HG02884 (cell line): ENCODE measurements around the gene CDKN1B.

Experiments used
- ATAC-seq: cut with Tn5 transposase; IDR thresholded peaks from one replicate; pipeline ENCODE4 v1.9.1; 2021; ENCODE audit warnings: mild to moderate bottlenecking, moderate library complexity; ENCODE audit not compliant: unreplicated experiment

Gene CDKN1B

DNA sequence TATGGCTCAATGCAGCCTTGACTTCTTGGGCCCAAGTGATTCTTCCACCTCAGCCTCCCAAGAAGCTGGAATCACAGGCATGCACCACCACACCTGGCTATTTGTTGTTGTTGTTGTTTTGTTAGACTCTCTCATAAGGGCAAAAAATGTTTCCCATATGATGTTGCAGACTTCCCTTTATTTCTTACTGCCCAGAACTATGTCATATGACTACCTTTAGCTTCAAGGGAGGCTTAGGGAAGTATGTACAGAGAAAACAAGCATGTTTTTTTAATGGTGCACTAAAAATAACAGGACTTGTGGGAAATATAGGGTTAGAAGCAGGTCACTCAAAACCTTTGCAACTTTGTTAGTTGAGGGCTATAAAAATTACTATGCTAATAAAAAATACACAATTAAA is 16.9 kb upstream of the CDKN1B start:
- ATAC-seq = no peak

DNA sequence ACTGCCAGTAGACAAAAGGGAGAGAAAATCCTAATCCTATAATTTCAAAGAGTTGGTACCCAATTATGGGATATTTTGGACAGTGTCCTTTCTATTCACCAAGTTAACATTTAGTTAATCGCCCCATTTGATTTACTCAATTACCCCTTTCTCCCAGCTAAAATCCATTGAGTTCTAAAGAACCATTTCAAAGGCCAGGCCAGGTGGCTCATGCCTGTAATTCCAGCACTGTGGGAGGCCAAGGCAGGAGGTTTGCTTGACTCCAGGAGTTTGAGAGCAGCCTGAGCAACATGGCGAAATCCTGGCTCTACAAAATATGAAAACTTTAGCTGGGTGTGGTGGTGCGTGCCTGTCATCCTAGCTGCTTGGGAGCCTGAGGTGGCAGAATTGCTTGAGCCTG is 15.7 kb upstream of the CDKN1B start:
- no peak for ATAC-seq

DNA sequence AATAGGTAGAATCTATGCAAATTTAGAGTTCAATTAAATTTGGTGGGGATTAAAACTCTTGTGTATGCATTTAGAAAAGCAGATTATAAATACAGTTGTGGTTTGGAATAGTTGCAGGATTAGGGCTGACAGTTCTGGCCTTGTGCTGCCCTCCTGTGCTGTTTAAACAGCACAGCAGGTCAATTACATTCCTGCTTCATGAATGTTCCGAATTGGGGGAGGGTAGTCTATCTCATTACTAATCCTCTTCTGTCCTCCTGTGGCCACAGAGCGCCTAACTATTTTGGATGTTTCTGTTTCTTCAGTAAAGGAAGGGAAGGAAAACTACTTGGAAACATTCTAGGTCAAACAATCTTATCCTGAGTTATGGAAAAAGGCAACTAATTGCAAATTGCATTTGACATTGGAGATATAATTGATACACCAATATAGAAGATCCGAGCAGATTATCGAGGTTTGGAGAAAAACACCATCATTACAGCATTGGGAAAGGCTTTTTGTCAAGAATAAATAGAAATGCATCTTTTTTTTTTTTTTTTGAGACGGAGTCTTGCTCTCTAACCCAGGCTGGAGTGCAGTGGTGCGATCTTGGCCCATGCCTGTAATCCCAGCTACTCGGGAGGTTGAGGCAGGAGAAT is 12.5 kb upstream of the CDKN1B start:
- no peak for ATAC-seq

DNA sequence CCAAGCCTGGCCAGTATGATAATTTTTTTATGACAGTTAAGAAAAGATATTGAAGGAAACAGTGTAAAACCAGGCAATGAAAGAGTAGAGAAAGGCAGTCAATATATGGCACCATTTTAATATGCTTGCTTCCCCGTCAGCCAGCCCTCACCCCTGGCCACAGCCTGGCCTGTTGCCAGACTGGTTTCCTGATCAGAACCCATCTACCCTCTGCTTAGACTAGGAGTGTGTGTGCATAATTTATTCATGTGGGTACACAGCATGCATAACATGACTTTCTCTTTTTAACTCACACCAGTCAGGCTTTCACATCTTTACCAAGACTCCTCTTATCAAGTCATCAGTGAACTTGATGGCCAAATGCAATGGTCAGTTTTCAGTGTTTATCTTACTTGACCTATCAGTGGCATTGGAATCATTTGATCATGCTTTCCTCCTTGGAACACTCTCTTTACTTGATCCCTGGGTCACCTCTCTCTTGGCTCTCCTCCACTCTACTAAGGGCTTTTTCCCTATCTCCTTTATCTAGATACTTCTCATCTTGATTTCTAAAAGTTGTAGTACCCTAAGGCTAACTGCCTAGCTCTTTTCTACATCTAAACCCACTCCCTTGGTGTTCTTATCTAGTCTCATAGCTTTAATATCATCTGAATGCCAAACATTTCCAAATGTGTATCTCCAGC is 11.2 kb upstream of the CDKN1B start:
- no peak for ATAC-seq

GRCh38 chr12:12713932-12714275 is 3.3 kb upstream of the CDKN1B start:
- no peak for ATAC-seq

DNA sequence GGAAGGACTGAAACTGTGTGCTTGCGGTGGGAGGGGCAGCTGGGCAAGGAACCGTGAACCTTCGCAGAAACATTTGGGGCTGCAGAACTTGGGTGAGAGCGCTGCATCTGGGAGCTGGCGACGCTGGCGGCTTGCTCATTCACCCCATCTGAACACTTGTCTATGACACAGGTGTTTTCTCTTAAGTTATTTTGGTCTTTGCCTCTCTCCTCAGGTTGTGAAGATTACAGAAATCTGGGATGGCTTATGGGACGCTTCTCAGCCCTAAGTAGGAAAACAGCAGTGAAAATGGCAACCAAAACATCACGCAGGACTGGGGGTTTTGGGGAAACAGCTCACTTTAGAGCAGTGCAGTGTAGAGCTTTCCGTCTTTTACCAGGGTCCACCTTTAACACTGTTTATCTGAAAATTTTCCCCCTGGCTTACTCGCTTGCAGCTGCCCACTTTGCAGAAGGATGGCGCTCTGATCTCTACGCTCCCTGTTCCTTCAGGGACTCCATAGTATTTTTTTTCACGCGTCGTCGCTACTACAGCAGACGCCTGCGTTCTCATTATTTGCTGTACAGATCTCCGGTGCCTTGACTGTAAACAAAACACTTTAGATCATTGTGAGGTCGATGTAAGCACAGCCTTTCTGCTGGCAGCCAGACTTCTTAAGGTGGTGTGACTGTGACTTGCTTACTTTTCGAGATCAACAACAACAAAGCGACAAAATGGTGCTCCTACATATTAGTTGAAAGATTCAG is 2.7 kb upstream of the CDKN1B start:
- ATAC-seq = no peak

DNA sequence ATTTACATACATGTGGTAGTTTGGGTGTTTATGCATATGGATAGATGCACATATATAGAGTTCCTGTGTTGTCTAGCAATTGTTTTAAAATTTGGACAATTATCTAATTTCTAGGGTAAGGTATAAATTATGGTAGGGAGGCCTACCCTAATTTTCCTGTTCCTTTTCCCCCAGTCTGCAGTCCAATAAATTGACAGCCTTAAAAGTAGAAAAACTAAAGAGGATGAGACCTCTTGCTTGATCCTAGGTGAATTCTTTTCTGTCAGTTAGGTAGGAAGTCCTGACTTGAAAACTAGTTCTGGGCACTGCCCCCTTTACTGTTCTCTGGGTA is 2.1 kb upstream of the CDKN1B start:
- no peak for ATAC-seq

DNA sequence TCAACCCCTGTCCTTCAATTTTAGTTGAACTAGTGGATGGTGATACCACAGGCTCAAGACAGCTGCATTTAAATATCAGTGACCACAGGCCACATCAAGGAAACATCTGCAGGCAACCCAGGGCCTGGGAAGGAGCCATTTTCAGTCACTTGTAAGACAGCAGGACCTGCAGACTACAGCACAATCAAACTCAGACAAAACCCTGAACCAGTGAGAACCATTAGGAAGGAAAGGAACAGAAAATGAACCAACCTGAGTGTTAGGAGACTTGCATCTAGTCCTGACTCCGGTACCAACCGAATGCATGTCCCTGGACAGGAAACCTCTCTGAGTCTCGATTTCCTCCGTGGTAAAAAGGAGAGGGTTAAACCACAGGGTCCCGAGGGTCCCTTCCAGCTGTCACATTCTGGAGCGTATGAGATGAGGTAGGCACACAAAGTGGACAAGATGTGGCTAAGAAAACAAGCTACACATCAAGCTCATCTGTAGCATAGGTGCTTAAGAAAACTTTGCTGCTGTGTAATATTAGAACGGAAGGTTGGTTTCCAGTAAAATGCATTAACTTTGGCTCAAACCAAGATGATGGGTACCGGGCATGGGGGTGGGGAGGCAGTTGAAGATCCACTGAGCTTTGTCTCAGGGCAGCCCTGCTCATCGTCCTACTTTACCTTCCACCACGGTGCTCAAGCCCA is 1.6 kb upstream of the CDKN1B start:
- ATAC-seq = peak; percentile 29

DNA sequence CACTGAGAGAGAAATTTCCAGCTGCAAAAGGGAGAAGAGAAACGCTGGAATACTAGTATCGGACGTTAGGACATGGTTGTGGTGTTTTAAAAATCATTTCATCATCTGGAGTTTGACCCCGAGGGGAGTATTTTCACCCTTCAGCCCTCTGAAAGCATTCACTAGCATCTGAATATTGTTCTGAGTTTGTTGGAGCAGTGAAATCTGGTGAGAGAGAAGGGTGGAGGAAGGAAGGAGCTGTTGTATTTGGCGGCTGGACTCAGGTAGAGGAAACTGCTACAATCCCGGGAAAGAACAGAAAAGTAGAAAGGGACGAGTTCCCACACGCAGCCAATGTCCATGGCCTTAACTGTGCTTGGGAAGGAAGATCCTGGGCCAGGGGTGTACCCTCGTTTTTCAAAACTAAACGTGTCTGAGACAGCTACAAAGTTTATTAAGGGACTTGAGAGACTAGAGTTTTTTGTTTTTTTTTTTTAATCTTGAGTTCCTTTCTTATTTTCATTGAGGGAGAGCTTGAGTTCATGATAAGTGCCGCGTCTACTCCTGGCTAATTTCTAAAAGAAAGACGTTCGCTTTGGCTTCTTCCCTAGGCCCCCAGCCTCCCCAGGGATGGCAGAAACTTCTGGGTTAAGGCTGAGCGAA is 896 bp upstream of the CDKN1B start:
- ATAC-seq = no peak

DNA sequence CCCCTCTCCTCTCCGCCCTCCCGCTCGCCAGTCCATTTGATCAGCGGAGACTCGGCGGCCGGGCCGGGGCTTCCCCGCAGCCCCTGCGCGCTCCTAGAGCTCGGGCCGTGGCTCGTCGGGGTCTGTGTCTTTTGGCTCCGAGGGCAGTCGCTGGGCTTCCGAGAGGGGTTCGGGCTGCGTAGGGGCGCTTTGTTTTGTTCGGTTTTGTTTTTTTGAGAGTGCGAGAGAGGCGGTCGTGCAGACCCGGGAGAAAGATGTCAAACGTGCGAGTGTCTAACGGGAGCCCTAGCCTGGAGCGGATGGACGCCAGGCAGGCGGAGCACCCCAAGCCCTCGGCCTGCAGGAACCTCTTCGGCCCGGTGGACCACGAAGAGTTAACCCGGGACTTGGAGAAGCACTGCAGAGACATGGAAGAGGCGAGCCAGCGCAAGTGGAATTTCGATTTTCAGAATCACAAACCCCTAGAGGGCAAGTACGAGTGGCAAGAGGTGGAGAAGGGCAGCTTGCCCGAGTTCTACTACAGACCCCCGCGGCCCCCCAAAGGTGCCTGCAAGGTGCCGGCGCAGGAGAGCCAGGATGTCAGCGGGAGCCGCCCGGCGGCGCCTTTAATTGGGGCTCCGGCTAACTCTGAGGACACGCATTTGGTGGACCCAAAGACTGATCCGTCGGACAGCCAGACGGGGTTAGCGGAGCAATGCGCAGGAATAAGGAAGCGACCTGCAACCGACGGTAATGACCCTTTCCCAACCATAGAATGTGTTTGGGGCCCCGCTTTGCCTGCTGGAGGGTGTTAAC is 615 bp downstream of the CDKN1B start:
- peak; percentile 3 for ATAC-seq

- ATAC-seq = no peak
Measured at GRCh38 chr12:12718381-12718759, 1.2 kb downstream of the CDKN1B start.

DNA sequence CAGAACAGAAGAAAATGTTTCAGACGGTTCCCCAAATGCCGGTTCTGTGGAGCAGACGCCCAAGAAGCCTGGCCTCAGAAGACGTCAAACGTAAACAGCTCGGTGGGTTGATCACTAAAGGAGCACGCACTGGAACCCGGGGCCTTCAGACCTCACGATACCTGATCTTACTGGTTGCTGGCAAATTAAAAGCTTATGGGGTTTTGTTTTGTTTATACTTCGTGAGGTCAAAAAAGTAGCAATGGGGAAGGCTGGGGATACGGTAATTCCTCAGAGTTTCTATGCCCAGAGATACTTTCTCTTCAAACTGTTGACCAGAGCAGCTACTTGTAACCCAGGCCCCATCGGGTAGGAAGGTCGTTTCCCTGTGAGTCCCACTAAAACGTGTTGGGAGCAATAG is 1.7 kb downstream of the CDKN1B start:
- ATAC-seq = no peak

GRCh38 chr12:12719496-12719895 is 2.3 kb downstream of the CDKN1B start:
- ATAC-seq = no peak

- no peak for ATAC-seq
Measured at GRCh38 chr12:12720052-12720451, 2.9 kb downstream of the CDKN1B start.

- ATAC-seq = no peak
Measured at GRCh38 chr12:12720672-12721161, 3.5 kb downstream of the CDKN1B start.

DNA sequence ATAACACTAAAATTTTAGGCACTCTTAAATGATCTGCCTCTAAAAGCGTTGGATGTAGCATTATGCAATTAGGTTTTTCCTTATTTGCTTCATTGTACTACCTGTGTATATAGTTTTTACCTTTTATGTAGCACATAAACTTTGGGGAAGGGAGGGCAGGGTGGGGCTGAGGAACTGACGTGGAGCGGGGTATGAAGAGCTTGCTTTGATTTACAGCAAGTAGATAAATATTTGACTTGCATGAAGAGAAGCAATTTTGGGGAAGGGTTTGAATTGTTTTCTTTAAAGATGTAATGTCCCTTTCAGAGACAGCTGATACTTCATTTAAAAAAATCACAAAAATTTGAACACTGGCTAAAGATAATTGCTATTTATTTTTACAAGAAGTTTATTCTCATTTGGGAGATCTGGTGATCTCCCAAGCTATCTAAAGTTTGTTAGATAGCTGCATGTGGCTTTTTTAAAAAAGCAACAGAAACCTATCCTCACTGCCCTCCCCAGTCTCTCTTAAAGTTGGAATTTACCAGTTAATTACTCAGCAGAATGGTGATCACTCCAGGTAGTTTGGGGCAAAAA is 4.1 kb downstream of the CDKN1B start:
- no peak for ATAC-seq

- ATAC-seq = no peak
Measured at GRCh38 chr12:12721814-12722434, 4.8 kb downstream of the CDKN1B start.

- ATAC-seq = no peak
Measured at GRCh38 chr12:12722435-12723148, 5.4 kb downstream of the CDKN1B start.

DNA sequence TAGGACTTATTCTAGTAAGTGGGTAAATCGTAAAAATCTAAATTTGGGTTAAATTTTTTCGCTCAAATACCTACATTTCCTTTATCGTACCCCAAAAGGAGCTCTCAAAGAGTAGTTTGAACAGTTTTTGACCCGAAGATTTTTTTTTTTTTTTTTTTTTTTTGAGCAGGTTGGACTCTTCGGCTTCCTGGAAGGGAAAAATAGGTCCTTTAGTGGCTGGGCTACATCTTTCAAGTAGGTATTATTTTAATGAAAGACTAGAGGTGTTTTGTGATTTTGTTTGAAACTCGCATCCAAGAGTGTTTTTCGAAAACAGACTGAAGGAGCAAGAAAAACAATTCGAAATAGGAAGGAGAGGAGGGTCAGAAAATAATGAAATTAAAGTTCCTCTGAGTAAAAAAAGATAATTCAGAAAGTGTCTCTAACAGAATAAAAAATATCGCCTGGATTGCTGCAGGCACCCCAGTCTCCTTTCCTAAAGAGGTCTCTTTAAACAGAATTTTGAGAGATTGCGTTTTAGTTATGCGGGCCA is 6.0 kb downstream of the CDKN1B start:
- ATAC-seq = no peak
